ENCODE measurements around the gene SLC7A9.

SLC7A9 gene

DNA sequence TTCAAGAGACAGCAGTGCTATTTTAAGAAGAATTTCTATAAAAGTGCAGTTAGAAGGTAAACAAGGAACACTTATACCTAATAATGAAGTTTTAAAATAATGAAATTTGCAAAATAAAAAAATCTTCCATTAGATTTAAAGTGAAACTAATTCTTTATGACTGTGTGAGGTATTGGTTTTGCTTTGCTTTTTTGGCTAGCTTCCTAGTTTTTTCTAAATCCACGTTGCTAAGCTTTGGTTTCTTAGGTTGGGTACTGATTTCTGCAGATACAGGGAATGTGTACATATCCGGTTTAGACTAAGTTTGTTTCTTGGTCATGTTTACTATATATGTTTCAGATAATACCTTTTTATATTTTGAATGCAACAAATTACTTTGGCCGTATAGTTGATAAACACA is 59.8 kb downstream of the SLC7A9 start:
- TF ChIP-seq, protein P1, sequence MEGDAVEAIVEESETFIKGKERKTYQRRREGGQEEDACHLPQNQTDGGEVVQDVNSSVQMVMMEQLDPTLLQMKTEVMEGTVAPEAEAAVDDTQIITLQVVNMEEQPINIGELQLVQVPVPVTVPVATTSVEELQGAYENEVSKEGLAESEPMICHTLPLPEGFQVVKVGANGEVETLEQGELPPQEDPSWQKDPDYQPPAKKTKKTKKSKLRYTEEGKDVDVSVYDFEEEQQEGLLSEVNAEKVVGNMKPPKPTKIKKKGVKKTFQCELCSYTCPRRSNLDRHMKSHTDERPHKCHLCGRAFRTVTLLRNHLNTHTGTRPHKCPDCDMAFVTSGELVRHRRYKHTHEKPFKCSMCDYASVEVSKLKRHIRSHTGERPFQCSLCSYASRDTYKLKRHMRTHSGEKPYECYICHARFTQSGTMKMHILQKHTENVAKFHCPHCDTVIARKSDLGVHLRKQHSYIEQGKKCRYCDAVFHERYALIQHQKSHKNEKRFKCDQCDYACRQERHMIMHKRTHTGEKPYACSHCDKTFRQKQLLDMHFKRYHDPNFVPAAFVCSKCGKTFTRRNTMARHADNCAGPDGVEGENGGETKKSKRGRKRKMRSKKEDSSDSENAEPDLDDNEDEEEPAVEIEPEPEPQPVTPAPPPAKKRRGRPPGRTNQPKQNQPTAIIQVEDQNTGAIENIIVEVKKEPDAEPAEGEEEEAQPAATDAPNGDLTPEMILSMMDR (IDR thresholded peaks at IDR 0.05; ENCODE audit: low read depth, low read length), result no peak
- no peak overlapping the region for H3K4me3 ChIP-seq (ENCODE audit: low read depth, low read length)

DNA sequence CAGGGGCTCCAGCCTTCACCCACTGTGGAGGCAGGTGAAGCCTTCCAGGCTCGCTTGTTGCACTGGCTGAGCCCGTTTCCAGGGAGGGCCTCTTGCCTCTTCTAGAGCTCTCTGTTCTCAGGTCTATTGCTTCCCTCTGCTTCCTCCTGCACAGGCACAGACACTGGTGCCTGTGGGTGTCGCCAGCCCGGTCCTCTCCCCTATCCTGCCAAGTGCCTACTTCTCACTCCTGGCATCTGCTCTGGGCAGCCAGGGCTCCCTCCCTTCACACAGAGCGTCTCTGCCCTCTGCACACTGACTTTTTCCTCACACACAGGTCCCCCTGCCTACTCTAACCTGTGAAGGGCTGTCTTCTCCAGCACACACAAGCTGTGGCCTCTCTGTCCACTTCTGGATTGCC is 60.3 kb downstream of the SLC7A9 start:
- H3K4me3 ChIP-seq (ENCODE audit: low read depth, low read length), result no peak overlapping the region
- TF ChIP-seq, protein P1 (IDR thresholded peaks at IDR 0.05; ENCODE audit: low read depth, low read length), result no peak

DNA sequence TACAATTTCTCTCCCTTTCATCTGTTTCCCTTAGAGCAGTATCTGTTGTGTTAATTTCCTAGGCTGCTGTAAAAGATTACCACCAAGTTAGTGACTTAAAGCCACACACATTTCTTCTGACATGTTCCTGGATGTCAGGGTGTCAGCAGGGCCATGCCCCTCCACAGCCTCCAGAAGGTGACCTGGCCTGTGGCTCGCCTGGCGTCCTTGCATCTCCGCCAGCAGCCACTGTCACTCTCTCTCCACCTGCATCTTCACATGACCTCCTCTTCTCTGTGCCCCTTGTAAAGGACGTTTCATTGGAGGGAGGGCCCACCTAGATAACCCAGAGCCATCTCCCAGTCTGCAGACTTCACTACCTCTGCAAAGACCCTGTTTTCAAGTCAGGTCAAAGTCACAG is 61.3 kb downstream of the SLC7A9 start:
- H3K4me3 ChIP-seq (ENCODE audit: low read depth, low read length), result no peak overlapping the region
- TF ChIP-seq, protein P1 (IDR thresholded peaks at IDR 0.05; ENCODE audit: low read depth, low read length), result no peak

DNA sequence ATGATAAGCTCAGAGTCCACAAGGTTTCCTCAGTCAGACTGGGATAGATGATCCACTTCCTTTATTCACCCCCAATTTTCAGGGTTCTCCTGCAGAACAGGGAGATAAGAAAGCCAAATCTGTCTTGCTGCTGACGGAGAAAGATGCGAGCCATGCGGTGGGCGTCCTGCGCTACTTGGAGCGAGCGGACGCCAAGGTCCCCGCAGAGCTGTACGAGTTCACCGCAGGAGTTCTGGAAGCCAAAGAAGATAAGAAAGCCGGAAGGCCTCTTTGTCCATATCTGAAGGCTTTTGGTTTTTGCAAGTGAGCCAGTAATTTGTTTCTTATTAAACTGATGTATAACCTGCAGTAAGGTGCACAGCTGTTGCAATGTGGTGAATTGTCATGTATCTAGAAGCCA is 66.7 kb downstream of the SLC7A9 start:
- no peak overlapping the region for H3K4me3 ChIP-seq (ENCODE audit: low read depth, low read length)
- TF ChIP-seq, protein P1 (IDR thresholded peaks at IDR 0.05; ENCODE audit: low read depth, low read length), result no peak

DNA sequence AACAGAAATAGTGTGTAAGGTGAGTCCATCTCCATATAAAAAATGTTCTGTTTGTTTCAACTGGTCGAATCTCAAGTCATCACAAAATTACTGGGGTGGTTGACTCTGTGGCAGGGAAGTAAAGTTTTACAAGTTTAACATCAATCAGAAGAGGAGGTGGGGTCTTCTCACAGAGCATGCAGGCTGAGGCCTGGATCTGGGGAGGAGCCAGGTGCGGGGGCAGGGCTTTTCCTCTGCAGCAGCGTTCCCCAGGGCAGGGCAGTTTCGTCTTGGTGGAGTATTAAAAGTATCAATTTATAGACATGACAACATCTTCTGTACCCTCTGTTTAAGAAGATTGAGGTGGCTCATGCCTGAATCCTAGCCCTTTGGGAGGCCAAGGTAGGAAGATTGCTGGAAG is 68.8 kb downstream of the SLC7A9 start:
- H3K4me3 ChIP-seq (ENCODE audit: low read depth, low read length), result no peak overlapping the region
- TF ChIP-seq, protein P1 (IDR thresholded peaks at IDR 0.05; ENCODE audit: low read depth, low read length), result no peak

DNA sequence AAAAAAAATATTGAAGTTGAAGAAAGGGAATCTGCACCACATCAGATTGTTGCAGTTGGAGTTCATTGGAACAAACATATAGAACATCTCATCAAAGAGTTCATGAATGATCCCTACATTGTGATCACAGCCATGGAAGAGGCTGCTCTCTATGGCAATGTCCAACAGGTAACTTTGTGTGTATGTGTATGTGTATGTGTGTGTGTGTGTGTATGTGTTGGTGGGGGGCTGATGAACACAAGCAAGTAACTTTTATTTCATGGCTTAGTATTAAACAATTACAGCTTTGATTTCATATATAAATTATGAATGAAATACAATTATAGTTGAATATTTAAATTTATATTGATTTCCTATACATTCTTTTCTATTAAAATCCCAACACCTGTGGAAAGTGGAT is 69.4 kb downstream of the SLC7A9 start:
- TF ChIP-seq, protein P1 (IDR thresholded peaks at IDR 0.05; ENCODE audit: low read depth, low read length), result no peak
- no peak overlapping the region for H3K4me3 ChIP-seq (ENCODE audit: low read depth, low read length)

DNA sequence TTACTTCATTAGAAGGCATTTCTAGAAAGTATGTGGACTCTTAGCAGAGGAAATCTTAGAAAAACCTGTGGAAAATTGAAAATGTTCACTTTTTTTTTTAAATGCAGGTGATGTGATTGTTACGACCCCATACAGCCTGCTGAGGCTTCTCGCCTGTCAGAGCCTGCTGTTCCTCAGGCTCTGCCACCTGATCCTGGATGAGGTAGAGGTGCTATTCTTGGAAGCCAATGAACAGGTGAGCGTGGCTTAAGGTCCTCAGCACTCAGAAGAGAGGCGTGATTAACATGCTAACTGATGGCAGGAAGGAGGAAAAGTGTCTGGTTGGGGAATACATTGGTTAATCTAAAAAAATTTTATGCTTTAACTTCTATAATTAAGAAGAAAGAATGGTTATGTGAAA is 71.4 kb downstream of the SLC7A9 start:
- TF ChIP-seq, protein P1 (IDR thresholded peaks at IDR 0.05; ENCODE audit: low read depth, low read length), result no peak
- H3K4me3 ChIP-seq (ENCODE audit: low read depth, low read length), result no peak overlapping the region
